HEK293 (cell line): ENCODE results near the gene STK40.

Source experiments
- PATZ1 ChIP-seq: fragments of 450-650 bp; formaldehyde crosslinking; IDR thresholded peaks from 2 replicates; pipeline ENCODE4 v1.5.1; 2016; ENCODE audit warnings: missing biosample characterization, missing genetic modification characterization
- PRDM10 ChIP-seq: fragments of 450-650 bp; formaldehyde crosslinking; IDR thresholded peaks from 2 replicates; pipeline ENCODE4 v1.5.1; 2016; ENCODE audit warnings: missing biosample characterization, missing genetic modification characterization
- PRDM4 ChIP-seq: fragments of 450-650 bp; formaldehyde crosslinking; IDR thresholded peaks from 2 replicates; pipeline ENCODE4 v1.5.1; 2017; ENCODE audit warnings: missing biosample characterization, missing genetic modification characterization
- YY1 ChIP-seq: fragments of 450-650 bp; formaldehyde crosslinking; IDR thresholded peaks from 2 replicates; pipeline ENCODE4 v1.5.1; 2018; ENCODE audit warnings: missing biosample characterization, missing genetic modification characterization
- ZBTB7A ChIP-seq: fragments of 450-650 bp; formaldehyde crosslinking; IDR thresholded peaks from 2 replicates; pipeline ENCODE4 v1.5.1; 2016; ENCODE audit warnings: low read depth, missing biosample characterization, missing genetic modification characterization
- ZNF292 ChIP-seq: fragments of 450-650 bp; formaldehyde crosslinking; IDR thresholded peaks from 2 replicates; pipeline ENCODE4 v1.5.1; 2016; ENCODE audit warnings: low read depth, missing biosample characterization, missing genetic modification characterization, borderline replicate concordance
- ZNF335 ChIP-seq: fragments of 450-650 bp; formaldehyde crosslinking; conservative IDR thresholded peaks from 2 replicates; pipeline ENCODE4 v1.5.1; 2016; ENCODE audit warnings: missing biosample characterization, missing genetic modification characterization
- ZNF433 ChIP-seq: fragments of 450-650 bp; formaldehyde crosslinking; IDR thresholded peaks from 2 replicates; pipeline ENCODE4 v1.5.1; 2016; ENCODE audit warnings: missing biosample characterization, missing genetic modification characterization, low read depth
- TF ChIP-seq, protein P1 (sequence below): fragments of 450-650 bp; IDR thresholded peaks from 2 replicates; pipeline ENCODE4 v1.5.1; 2018; ENCODE audit warnings: missing biosample characterization, mild to moderate bottlenecking, missing genetic modification characterization
- TF ChIP-seq, protein P2 (sequence below): fragments of 450-650 bp; formaldehyde crosslinking; IDR thresholded peaks from 2 replicates; pipeline ENCODE4 v1.5.1; 2016; ENCODE audit warnings: missing biosample characterization, missing genetic modification characterization

GRCh38 chr1:36366091-36366661, 19.5 kb downstream of the STK40 start:
- TF ChIP-seq PRDM4 (tag by site-specific recombination) (no peak), ZNF292 (tag by site-specific recombination) (no peak), PRDM10 (tag by site-specific recombination) (no peak), ZNF335 (no peak), PATZ1 (no peak), ZNF433 (tag by site-specific recombination) (no peak), YY1 (tag by site-specific recombination) (no peak), ZBTB7A (tag by site-specific recombination) (no peak)
- TF ChIP-seq, protein P1, sequence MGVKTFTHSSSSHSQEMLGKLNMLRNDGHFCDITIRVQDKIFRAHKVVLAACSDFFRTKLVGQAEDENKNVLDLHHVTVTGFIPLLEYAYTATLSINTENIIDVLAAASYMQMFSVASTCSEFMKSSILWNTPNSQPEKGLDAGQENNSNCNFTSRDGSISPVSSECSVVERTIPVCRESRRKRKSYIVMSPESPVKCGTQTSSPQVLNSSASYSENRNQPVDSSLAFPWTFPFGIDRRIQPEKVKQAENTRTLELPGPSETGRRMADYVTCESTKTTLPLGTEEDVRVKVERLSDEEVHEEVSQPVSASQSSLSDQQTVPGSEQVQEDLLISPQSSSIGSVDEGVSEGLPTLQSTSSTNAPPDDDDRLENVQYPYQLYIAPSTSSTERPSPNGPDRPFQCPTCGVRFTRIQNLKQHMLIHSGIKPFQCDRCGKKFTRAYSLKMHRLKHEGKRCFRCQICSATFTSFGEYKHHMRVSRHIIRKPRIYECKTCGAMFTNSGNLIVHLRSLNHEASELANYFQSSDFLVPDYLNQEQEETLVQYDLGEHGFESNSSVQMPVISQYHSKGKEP (tag by site-specific recombination): no peak
- TF ChIP-seq, protein P2, sequence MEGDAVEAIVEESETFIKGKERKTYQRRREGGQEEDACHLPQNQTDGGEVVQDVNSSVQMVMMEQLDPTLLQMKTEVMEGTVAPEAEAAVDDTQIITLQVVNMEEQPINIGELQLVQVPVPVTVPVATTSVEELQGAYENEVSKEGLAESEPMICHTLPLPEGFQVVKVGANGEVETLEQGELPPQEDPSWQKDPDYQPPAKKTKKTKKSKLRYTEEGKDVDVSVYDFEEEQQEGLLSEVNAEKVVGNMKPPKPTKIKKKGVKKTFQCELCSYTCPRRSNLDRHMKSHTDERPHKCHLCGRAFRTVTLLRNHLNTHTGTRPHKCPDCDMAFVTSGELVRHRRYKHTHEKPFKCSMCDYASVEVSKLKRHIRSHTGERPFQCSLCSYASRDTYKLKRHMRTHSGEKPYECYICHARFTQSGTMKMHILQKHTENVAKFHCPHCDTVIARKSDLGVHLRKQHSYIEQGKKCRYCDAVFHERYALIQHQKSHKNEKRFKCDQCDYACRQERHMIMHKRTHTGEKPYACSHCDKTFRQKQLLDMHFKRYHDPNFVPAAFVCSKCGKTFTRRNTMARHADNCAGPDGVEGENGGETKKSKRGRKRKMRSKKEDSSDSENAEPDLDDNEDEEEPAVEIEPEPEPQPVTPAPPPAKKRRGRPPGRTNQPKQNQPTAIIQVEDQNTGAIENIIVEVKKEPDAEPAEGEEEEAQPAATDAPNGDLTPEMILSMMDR: no peak
